Measurements from ENCODE around the gene TCTA.

Gene TCTA

DNA sequence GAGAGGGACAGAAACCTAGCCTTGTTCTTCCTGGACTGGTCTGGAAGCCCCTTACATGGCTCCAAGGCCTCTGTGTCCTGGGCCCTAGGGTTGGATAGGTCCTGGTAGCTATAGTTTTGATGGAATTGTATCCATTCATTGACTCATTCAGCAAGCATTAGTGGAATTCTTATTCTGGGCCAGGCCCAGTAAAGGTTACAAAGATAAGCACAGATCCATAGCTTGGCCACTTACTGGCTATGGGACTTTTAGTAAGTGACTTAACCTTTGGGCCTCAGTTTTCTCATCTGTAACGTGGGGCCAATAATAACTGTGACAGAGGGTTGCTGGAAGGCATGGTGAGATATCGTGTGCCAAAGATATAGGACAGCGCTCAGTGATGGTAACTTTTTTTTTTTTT lies 44.2 kb downstream of the TCTA start:
- CTCF ChIA-PET: no interaction called here

GRCh38 chr3:49460188-49460890 lies 48.1 kb downstream of the TCTA start:
- Mint-ChIP-seq H3K4me1 (no peaks in the 10 kb centered on the region), H3K36me3 (no peaks in the 10 kb centered on the region), H3K9me3 (no peaks in the 10 kb centered on the region), H3K27me3 (peaks cover 33% of the 10 kb centered on the region), H3K4me3 (no peak overlapping the region), H3K27ac (no peak overlapping the region)
- DNase-seq: no peak
- CTCF ChIA-PET: interaction anchor here (1.1 kb wide), 1 partner anchor 11 kb away, joined by 3 read pairs; no protein-coding TSS in a partner anchor

More for the DNA sequence above, 44.2 kb downstream of the TCTA start:
- Mint-ChIP-seq H3K4me3 (no peak overlapping the region), H3K4me1 (no peaks in the 10 kb centered on the region), H3K27ac (no peak overlapping the region), H3K27me3 (peaks cover 42% of the 10 kb centered on the region), H3K36me3 (no peaks in the 10 kb centered on the region), H3K9me3 (no peaks in the 10 kb centered on the region)
- DNase-seq: no peak

DNA sequence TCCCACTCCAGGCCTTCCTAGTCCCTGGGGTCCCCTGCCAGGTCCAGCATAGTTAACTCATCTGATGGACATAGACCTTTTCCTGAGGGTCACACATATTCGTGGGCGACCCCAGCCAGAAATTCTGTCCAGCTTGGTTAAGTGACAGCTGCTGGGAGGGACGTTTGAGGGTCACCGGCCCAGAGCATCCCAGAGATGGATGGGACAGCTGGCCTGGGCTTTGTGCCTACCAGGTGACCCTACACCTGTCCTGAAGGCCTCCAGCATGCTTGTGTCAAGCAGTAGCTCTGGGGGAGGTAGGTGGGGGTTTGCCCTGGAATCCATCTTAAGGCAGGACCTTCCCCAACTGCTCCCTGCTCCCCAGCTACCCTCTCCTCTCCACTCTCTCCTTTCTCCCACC lies 48.7 kb downstream of the TCTA start:
- Mint-ChIP-seq H3K27me3 (peaks cover 31% of the 10 kb centered on the region), H3K4me3 (no peak overlapping the region), H3K9me3 (no peaks in the 10 kb centered on the region), H3K4me1 (no peaks in the 10 kb centered on the region), H3K36me3 (no peaks in the 10 kb centered on the region), H3K27ac (no peak overlapping the region)
- DNase-seq: no peak
- CTCF ChIA-PET: interaction anchor here (1.1 kb wide), 1 partner anchor 11 kb away, joined by 3 read pairs; no protein-coding TSS in a partner anchor

GRCh38 chr3:49461443-49462171 lies 49.4 kb downstream of the TCTA start:
- CTCF ChIA-PET: interaction anchor here (1.1 kb wide), 1 partner anchor 12 kb away, joined by 3 read pairs; no protein-coding TSS in a partner anchor
- H3K4me1 Mint-ChIP-seq: no peaks in the 10 kb centered on the region
- H3K27me3 Mint-ChIP-seq: peaks cover 31% of the 10 kb centered on the region
- no peaks in the 10 kb centered on the region for H3K9me3 Mint-ChIP-seq
- H3K4me3 Mint-ChIP-seq: no peak overlapping the region
- no peak overlapping the region for H3K27ac Mint-ChIP-seq
- no peak for DNase-seq
- H3K36me3 Mint-ChIP-seq: no peaks in the 10 kb centered on the region

GRCh38 chr3:49462222-49462621 lies 50.0 kb downstream of the TCTA start:
- Mint-ChIP-seq H3K4me3 (no peak overlapping the region), H3K36me3 (no peaks in the 10 kb centered on the region), H3K9me3 (no peaks in the 10 kb centered on the region), H3K27ac (no peak overlapping the region), H3K4me1 (no peaks in the 10 kb centered on the region), H3K27me3 (peaks cover 31% of the 10 kb centered on the region)
- CTCF ChIA-PET: interaction anchor here (2.4 kb wide), 1 partner anchor 13 kb away, joined by 9 read pairs; no protein-coding TSS in a partner anchor
- DNase-seq: no peak

DNA sequence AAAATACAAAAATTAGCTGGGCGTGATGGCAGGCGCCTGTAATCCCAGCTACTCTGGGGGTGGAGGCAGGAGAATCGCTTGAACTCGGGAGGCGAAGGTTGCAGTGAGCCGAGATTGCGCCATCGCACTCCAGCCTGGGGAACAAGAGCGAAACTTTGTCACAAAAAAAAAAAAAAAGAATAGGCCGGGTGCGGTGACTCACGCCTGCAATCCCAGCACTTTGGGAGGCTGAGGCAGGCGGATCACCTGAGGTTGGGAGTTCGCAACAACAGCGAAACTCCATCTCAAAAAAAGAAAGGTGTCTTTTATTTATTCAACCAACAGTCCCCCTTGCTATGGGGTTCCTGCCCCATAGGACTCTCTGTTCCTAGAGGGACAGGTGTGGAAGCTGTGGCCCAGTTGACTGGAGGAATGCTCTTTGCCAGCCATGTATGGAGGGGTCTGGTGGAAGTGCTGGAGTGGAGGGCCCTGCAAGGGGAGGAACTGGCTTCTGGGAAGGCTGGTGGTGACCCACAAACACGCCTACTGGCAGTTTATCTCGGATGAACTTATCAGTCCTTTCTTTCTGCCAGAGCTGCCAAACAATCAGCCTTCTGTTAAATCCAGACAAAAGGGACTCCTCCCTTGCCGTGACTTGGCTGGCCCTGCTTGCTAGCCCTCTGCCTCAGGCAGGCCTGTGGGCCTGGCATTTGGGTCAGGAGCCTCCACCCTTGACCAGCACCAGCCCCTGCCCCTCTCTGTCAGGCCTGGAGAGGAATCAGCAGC lies 53.2 kb downstream of the TCTA start:
- Mint-ChIP-seq H3K4me3 (no peak overlapping the region), H3K36me3 (no peaks in the 10 kb centered on the region), H3K27ac (no peak overlapping the region), H3K27me3 (peaks cover 19% of the 10 kb centered on the region), H3K9me3 (no peaks in the 10 kb centered on the region), H3K4me1 (peaks cover 11% of the 10 kb centered on the region)
- no peak for DNase-seq
- CTCF ChIA-PET: no interaction called here

All from activated naive CD4-positive, alpha-beta T cell treated with anti-CD3 and anti-CD28 coated beads, Interleukin-2, amount 10 ng/mL, durations not matched to agents 7 days and 5 days (primary cell).